ENCODE measurements around the gene PXMP4. TPM values are rescaled to one million over a fixed set of nuclear protein-coding genes. Genes with fewer than 3 reads are reported as not detected.

PXMP4 gene
- total RNA-seq, 1 experiment from 2014 or later = 18.7 TPM

GRCh38 chr20:33653900-33654596 lies 66.1 kb downstream of the PXMP4 start:
- DNase-seq = peak; percentile 97
- Mint-ChIP-seq H3K27ac (ENCODE audit: unreplicated experiment) (peak overlapping the region; percentile 71), H3K4me1 (ENCODE audit: low read depth, unreplicated experiment) (peaks cover 53% of the 10 kb centered on the region), H3K4me3 (ENCODE audit: low read depth, unreplicated experiment) (peak overlapping the region; percentile 55), H3K36me3 (ENCODE audit: insufficient read depth, unreplicated experiment) (peaks cover 49% of the 10 kb centered on the region), H3K9me3 (ENCODE audit: low read depth, unreplicated experiment) (no peaks in the 10 kb centered on the region), H3K27me3 (ENCODE audit: unreplicated experiment) (no peaks in the 10 kb centered on the region)
- CTCF ChIA-PET = interaction anchor here (0.6 to 3.0 kb wide), 14 partner anchors 10 to 452 kb away, joined by 3 to 47 read pairs (median 5); partner anchors contain the start of genes ACTL10, CBFA2T2, CDK5RAP1 and PXMP4
- intact Hi-C loops (cut with micrococcal nuclease; ENCODE audit: unreplicated experiment) = loop anchor here (5.0 kb wide), 2 partner anchors 137 to 197 kb away; no protein-coding TSS in a partner anchor
- no peak for TF ChIP-seq CTCF (IDR thresholded peaks at IDR 0.05; ENCODE audit: unreplicated experiment)
- no TSS peak for BruUV-seq (replicated peaks)

- Mint-ChIP-seq H3K9me3 (ENCODE audit: low read depth, unreplicated experiment) (no peaks in the 10 kb centered on the region), H3K36me3 (ENCODE audit: insufficient read depth, unreplicated experiment) (peaks cover 49% of the 10 kb centered on the region), H3K4me3 (ENCODE audit: low read depth, unreplicated experiment) (peak overlapping the region; percentile 55), H3K4me1 (ENCODE audit: low read depth, unreplicated experiment) (peaks cover 53% of the 10 kb centered on the region), H3K27me3 (ENCODE audit: unreplicated experiment) (no peaks in the 10 kb centered on the region), H3K27ac (ENCODE audit: unreplicated experiment) (peak overlapping the region; percentile 71)
- no TSS peak for BruUV-seq (replicated peaks)
- CTCF ChIA-PET = interaction anchor here (0.6 to 3.0 kb wide), 16 partner anchors 10 to 1277 kb away, joined by 3 to 47 read pairs (median 4); partner anchors contain the start of genes ACTL10, CBFA2T2, CDK5RAP1 and PXMP4
- DNase-seq = peak; percentile 84
- intact Hi-C loops (cut with micrococcal nuclease; ENCODE audit: unreplicated experiment) = loop anchor here (5.0 kb wide), 2 partner anchors 136 to 196 kb away; no protein-coding TSS in a partner anchor
- TF ChIP-seq CTCF (IDR thresholded peaks at IDR 0.05; ENCODE audit: unreplicated experiment) = peak; percentile 96
Measured at GRCh38 chr20:33653218-33653899, 66.8 kb downstream of the PXMP4 start.

Other genes starting within 250 kb of the PXMP4 start
- 17.8 and 20.5 TPM in 2 replicates for gene CBFA2T2, start 230.2 kb downstream of the PXMP4 start, total RNA-seq (2022)
- 0.45 and 0.76 TPM in 2 replicates for gene C20orf144, start 58.0 kb downstream of the PXMP4 start, total RNA-seq (2022)
- 5.4 and 7.3 TPM in 2 replicates for gene ACTL10, start 53.4 kb downstream of the PXMP4 start, total RNA-seq (2022)
- gene NECAB3, start 45.9 kb downstream of the PXMP4 start, total RNA-seq (2022) = 65.5 and 80.8 TPM in 2 replicates
- gene E2F1, start 33.9 kb downstream of the PXMP4 start, total RNA-seq (2022) = 56.9 and 62.3 TPM in 2 replicates
- gene ZNF341, start 11.7 kb upstream of the PXMP4 start, total RNA-seq (2022) = 10.2 and 12.9 TPM in 2 replicates
- gene CHMP4B, start 91.0 kb upstream of the PXMP4 start, total RNA-seq (2022) = 234 and 245 TPM in 2 replicates

Data from Calu3 (cell line).